SK-N-SH treated with all-trans-retinoic acid at 6 μM for 48 hours (cell line): Measurements from ENCODE around the gene LARGE1.

Experiments used
- ARNTL ChIP-seq: fragments of 450-650 bp; formaldehyde crosslinking; IDR thresholded peaks from 2 replicates; pipeline ENCODE4 v1.5.0; 2020; ENCODE audit warnings: low read depth, mild to moderate bottlenecking, moderate library complexity, borderline replicate concordance
- BACH2 ChIP-seq: fragments of 250-450 bp; sonication (Bioruptor Pico); IDR thresholded peaks from 2 replicates; pipeline ENCODE4 v1.9.0; 2021; ENCODE audit warnings: mild to moderate bottlenecking, borderline replicate concordance
- CSDC2 ChIP-seq: fragments of 250-450 bp; sonication (Bioruptor Pico); IDR thresholded peaks from 2 replicates; pipeline ENCODE4 v1.5.0; 2020; ENCODE audit warnings: mild to moderate bottlenecking, moderate library complexity
- GLIS3 ChIP-seq: fragments of 250-450 bp; sonication (Bioruptor Pico); IDR thresholded peaks from 2 replicates; pipeline ENCODE4 v1.5.0; 2020; ENCODE audit warnings: mild to moderate bottlenecking, moderate library complexity
- OSR1 ChIP-seq: fragments of 250-450 bp; sonication (Bioruptor Pico); IDR thresholded peaks from 2 replicates; pipeline ENCODE4 v1.8.0; 2022; ENCODE audit warnings: moderate library complexity, mild to moderate bottlenecking, inconsistent platforms
- POU6F1 ChIP-seq: fragments of 250-450 bp; sonication (Bioruptor Pico); IDR thresholded peaks from 2 replicates; pipeline ENCODE4 v1.8.0; 2021; ENCODE audit warnings: low read depth, mild to moderate bottlenecking, moderate library complexity, borderline replicate concordance
- TCF4 ChIP-seq: fragments of 250-450 bp; sonication (Bioruptor Pico); IDR thresholded peaks from 2 replicates; pipeline ENCODE4 v1.8.0; 2021; ENCODE audit warnings: mild to moderate bottlenecking, moderate library complexity, borderline replicate concordance
- ZC3H10 ChIP-seq: fragments of 250-450 bp; sonication (Bioruptor Pico); IDR thresholded peaks from 2 replicates; pipeline ENCODE4 v1.5.1; 2021; ENCODE audit warnings: mild to moderate bottlenecking, moderate library complexity
- ZFP3 ChIP-seq: fragments of 250-450 bp; sonication (Bioruptor Pico); IDR thresholded peaks from 2 replicates; pipeline ENCODE4 v1.5.0; 2020; ENCODE audit warnings: mild to moderate bottlenecking, moderate library complexity
- ZFP30 ChIP-seq: fragments of 450-650 bp; formaldehyde crosslinking; IDR thresholded peaks from 2 replicates; pipeline ENCODE4 v1.5.0; 2022; ENCODE audit warnings: mild to moderate bottlenecking, moderate library complexity
- TF ChIP-seq, protein P1 (sequence below): fragments of 250-450 bp; sonication (Bioruptor Pico); IDR thresholded peaks from 2 replicates; pipeline ENCODE4 v1.5.1; 2020; ENCODE audit warnings: low read depth, mild to moderate bottlenecking, moderate library complexity
- TF ChIP-seq, protein P2 (sequence below): fragments of 250-450 bp; sonication (Bioruptor Pico); IDR thresholded peaks from 2 replicates; pipeline ENCODE4 v1.8.0; 2020; ENCODE audit warnings: mild to moderate bottlenecking, moderate library complexity, borderline replicate concordance

DNA sequence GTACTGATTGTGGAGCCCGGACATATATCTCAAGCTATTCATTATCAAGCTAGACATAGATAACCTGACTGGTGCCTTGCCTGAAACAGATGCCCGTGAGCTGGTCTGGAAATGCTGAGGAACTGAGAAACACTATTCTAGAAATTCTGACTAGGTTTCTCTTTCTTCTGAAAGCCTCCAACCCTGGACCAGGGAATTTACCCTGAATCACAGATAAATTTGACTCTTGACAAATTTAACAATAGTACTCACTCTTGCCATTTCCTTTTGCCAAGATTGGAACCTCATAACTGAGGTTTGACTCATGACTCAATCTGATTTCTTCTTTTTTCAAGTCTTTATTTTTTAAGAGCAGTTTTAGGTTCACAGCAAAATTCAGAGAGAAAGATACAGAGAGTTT lies 672.5 kb downstream of the LARGE1 start:
- no peak for TF ChIP-seq ZFP3
- TF ChIP-seq ZFP30 (CRISPR knock-in tag) = no peak
- no peak for TF ChIP-seq TCF4 (CRISPR knock-in tag)
- TF ChIP-seq GLIS3 = no peak
- TF ChIP-seq, protein P1, sequence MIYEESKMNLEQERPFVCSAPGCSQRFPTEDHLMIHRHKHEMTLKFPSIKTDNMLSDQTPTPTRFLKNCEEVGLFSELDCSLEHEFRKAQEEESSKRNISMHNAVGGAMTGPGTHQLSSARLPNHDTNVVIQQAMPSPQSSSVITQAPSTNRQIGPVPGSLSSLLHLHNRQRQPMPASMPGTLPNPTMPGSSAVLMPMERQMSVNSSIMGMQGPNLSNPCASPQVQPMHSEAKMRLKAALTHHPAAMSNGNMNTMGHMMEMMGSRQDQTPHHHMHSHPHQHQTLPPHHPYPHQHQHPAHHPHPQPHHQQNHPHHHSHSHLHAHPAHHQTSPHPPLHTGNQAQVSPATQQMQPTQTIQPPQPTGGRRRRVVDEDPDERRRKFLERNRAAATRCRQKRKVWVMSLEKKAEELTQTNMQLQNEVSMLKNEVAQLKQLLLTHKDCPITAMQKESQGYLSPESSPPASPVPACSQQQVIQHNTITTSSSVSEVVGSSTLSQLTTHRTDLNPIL (CRISPR knock-in tag) = no peak
- TF ChIP-seq ARNTL (CRISPR knock-in tag) = no peak
- TF ChIP-seq, protein P2, sequence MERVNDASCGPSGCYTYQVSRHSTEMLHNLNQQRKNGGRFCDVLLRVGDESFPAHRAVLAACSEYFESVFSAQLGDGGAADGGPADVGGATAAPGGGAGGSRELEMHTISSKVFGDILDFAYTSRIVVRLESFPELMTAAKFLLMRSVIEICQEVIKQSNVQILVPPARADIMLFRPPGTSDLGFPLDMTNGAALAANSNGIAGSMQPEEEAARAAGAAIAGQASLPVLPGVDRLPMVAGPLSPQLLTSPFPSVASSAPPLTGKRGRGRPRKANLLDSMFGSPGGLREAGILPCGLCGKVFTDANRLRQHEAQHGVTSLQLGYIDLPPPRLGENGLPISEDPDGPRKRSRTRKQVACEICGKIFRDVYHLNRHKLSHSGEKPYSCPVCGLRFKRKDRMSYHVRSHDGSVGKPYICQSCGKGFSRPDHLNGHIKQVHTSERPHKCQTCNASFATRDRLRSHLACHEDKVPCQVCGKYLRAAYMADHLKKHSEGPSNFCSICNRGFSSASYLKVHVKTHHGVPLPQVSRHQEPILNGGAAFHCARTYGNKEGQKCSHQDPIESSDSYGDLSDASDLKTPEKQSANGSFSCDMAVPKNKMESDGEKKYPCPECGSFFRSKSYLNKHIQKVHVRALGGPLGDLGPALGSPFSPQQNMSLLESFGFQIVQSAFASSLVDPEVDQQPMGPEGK = no peak
- TF ChIP-seq BACH2 = no peak
- no peak for TF ChIP-seq ZC3H10 (CRISPR knock-in tag)
- no peak for TF ChIP-seq CSDC2 (CRISPR knock-in tag)
- TF ChIP-seq OSR1 (CRISPR knock-in tag) = no peak
- no peak for TF ChIP-seq POU6F1 (CRISPR knock-in tag)
